Ishikawa (cell line): ENCODE data around the gene EHD4.

ENCODE experiments used
- CEBPB ChIP-seq: IDR thresholded peaks from 2 replicates; pipeline ENCODE4 v1.6.1; 2012
- CREB1 ChIP-seq: IDR thresholded peaks from 2 replicates; pipeline ENCODE4 v1.6.1; 2012; ENCODE audit warnings: low read depth
- EGR1 ChIP-seq: IDR thresholded peaks from 2 replicates; pipeline ENCODE4 v1.6.1; 2012
- EP300 ChIP-seq: IDR thresholded peaks from 2 replicates; pipeline ENCODE4 v1.6.1; 2012; ENCODE audit warnings: borderline replicate concordance
- FOXM1 ChIP-seq: IDR thresholded peaks from 2 replicates; pipeline ENCODE4 v1.6.1; 2012; ENCODE audit warnings: low read depth, borderline replicate concordance
- MAX ChIP-seq: IDR thresholded peaks from 2 replicates; pipeline ENCODE4 v1.6.1; 2012
- NFIC ChIP-seq: IDR thresholded peaks from 2 replicates; pipeline ENCODE4 v1.6.1; 2012
- RAD21 ChIP-seq: IDR thresholded peaks from 2 replicates; pipeline ENCODE4 v1.6.1; 2012; ENCODE audit warnings: low read depth
- REST ChIP-seq: IDR thresholded peaks from 2 replicates; pipeline ENCODE4 v1.6.1; 2012; ENCODE audit warnings: low read depth, mild to moderate bottlenecking
- TAF1 ChIP-seq: IDR thresholded peaks from 2 replicates; pipeline ENCODE4 v1.6.1; 2012; ENCODE audit warnings: low read depth, mild to moderate bottlenecking
- TCF12 ChIP-seq: IDR thresholded peaks from 2 replicates; pipeline ENCODE4 v1.6.1; 2012; ENCODE audit warnings: low read depth
- TEAD4 ChIP-seq: IDR thresholded peaks from 2 replicates; pipeline ENCODE4 v1.6.1; 2012
- USF1 ChIP-seq: IDR thresholded peaks from 2 replicates; pipeline ENCODE4 v1.6.1; 2012
- YY1 ChIP-seq: IDR thresholded peaks from 2 replicates; pipeline ENCODE4 v1.6.1; 2012; ENCODE audit warnings: low read depth
- ZBTB7A ChIP-seq: IDR thresholded peaks from 2 replicates; pipeline ENCODE4 v1.6.1; 2012; ENCODE audit warnings: low read depth

EHD4 gene

GRCh38 chr15:41872166-41872747, 100.1 kb downstream of the EHD4 start:
- TF ChIP-seq ZBTB7A (no peak), NFIC (no peak), USF1 (no peak), REST (no peak), RAD21 (no peak), MAX (no peak), YY1 (no peak), EP300 (no peak), FOXM1 (no peak), CREB1 (no peak), TAF1 (no peak), TCF12 (no peak), EGR1 (no peak), CEBPB (no peak), TEAD4 (no peak)

- TF ChIP-seq TAF1 (no peak), ZBTB7A (no peak), FOXM1 (no peak), CREB1 (no peak), EGR1 (no peak), CEBPB (no peak), USF1 (no peak), EP300 (no peak), YY1 (no peak), TCF12 (no peak), RAD21 (no peak), TEAD4 (no peak), MAX (no peak)
Observed at GRCh38 chr15:41871175-41871905, 101.0 kb downstream of the EHD4 start.

- TF ChIP-seq MAX = no peak
- no peak for TF ChIP-seq TEAD4
- TF ChIP-seq EP300 = no peak
- TF ChIP-seq CREB1 = no peak
- no peak for TF ChIP-seq YY1
- no peak for TF ChIP-seq REST
- no peak for TF ChIP-seq TAF1
- no peak for TF ChIP-seq ZBTB7A
- TF ChIP-seq USF1 = no peak
- TF ChIP-seq TCF12 = no peak
- no peak for TF ChIP-seq EGR1
- TF ChIP-seq NFIC = no peak
- TF ChIP-seq FOXM1 = no peak
- no peak for TF ChIP-seq RAD21
- no peak for TF ChIP-seq CEBPB
Observed at GRCh38 chr15:41870689-41871081, 101.7 kb downstream of the EHD4 start.

GRCh38 chr15:41869770-41870688, 102.3 kb downstream of the EHD4 start:
- TF ChIP-seq NFIC (no peak), YY1 (no peak), CREB1 (no peak), FOXM1 (no peak), EGR1 (no peak), ZBTB7A (no peak), TCF12 (no peak), TEAD4 (no peak), MAX (no peak), RAD21 (no peak), CEBPB (no peak), REST (no peak)
